ENCODE measurements around the gene RNU6-9.

The RNU6-9 gene

DNA sequence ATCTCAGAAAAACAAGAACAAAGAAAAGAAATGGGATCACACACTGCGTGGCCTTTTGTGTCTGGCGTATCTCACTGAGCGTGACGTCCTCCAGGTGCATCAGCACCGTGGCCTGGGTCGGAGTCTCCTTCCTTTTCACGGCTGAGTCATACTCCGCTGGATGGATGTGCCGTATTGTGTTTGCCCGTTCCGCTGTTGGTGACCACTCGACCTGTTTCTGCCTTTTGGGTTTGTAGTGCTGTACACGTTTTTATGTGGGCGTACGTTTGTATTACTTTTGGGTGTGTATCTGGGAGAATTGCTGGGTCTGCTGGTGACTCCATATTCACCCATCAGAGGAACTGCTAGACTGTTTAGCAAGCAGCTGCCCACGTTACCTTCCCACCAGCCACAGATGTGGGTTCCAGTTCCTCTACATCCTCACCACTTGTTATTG lies 44.0 kb downstream of the RNU6-9 start:
- no peak for FAIRE-seq

DNA sequence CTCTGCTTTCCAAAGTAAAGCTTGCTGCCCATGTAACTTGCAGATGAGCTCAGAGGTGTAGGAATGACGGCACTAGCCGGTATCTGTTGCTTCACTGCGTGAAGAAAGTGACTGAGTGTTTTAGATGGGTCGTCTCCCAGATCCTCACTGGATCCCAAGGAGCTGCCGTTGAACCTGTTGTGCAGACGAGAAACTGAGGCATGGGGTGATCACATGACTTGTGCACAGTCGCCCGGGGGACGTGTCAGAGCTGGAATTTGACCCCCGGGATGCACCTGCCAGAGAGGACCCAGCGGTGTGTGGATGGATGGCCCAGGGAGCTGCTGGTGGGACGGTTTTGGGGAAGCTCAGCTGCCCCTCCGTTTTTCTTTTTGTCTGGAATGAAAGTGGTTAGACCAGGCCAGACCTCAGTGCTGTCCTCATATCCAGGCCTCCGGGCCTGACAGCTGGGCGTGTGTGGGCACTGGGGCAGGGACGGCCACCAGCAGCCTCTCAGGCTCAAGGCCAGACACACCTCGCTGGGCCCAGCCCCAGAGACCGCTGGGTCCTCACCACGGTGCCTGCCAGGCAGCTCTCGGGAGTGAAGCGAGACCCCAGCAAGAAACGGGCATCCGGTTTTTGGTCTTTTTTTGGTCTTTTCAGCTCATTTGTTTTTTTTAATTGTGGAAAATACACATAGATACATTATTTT lies 45.1 kb downstream of the RNU6-9 start:
- no peak for FAIRE-seq

DNA sequence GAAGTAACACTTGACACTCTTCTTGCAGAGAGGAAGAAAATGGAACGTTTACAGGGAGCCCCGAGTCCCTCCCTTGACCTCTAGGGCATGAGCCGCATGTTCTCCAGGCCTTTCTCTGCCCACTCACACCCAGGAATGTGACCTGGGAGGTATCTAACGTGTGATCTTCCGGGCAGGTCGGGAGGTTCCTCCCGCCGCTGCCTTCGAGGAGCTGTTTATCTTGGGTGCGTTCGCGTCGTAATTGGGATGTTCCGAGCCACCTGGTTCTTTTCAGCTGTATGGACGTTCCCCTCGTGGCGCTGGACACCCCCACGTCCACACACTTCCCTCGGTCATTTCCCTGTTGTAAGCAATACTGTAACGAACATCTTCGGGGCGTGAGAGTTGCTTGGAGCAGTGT lies 46.2 kb downstream of the RNU6-9 start:
- FAIRE-seq: no peak

DNA sequence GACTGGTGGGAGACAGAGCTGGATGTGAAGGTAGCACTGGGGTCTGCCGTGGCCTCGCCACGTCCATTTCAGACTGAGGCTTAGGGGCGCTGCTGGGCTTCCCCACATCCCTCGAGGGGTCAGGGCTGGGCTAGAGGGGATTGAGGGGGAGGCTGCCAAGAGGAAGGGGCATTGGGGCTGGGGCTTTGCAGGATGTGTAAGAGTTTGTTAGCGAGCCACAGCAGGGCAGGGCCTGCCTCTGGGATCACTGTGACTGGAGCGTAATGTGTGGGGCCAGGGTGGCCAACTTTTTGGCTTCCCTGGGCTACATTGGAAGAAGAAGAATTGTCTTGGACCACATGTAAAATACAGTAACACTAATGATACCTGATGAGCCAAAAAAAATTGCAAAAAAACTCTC lies 46.6 kb downstream of the RNU6-9 start:
- no peak for FAIRE-seq

DNA sequence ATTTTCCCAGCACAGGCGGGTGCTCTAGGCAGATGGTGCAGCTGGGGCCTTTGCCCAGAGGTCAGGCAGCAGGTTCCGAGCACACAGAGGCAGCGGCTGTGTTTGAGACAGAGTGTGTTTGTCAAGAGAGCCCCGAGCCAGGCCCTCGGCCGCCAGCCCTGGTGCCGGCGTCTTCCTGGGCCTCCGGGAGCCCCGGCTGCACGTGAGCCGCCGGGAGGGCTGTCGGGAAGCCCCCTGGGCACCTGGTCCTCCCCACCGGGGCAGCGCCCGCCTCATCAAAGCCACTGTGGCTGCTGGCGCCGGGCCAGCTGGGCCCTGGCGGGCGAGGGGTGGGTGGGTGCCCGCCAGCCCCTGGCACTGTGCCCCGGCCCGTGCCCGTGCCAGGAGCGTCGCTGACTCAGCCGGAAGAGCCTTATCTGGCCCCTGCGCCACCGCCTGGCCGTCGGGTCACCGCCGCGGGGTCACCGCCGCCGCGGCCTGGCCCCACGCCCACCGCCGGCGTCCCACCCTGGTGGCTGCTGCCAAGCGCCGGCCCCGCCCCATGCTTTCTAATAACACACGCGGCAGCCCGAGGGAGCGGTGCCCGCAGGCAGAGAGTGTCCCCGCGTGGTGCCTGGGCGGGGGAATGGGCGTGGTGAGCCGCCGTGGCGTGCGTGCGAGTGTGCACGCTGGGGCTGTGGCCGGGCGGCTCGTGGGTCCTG lies 47.5 kb downstream of the RNU6-9 start:
- FAIRE-seq: no peak

DNA sequence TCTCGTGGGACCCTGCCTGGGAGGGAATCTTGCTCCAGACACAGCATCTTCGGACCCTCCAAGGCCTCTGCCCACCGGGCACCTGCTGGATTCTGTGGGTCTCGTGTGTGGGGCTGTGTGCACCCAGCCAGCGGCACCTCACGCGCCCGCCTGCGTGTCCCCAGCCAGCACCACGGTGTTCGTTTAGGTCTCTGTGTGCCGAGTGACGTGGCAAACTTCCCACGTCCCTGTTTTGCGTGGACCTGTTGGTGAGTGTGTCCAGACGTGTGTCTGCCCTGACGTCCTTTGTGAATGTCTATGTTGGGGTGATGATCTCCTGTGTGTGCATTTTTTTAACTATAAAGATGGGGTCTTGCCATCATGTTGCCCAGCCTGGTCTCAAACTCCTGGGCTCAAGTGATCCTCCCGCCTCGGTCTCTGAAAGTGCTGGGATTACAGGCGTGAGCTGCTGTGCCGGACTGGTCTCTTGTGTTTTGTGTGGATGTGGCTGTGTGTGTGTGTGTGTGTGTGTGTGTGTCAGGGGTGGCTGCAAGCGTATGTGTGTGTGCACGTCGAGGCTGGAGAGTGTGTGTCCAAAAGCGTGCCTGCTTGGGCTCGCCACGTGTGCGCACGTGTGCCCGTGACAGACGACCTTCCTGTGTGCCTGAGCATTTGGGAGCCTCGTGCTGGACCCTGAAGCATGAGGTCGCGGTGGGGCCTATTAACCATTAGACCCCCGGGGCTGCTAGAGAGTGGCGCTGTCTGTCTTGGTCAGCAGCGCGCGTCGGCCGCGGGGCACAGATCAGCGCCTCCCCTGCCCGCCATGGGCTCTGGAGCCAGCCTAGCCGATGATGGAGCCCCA lies 48.2 kb downstream of the RNU6-9 start:
- FAIRE-seq: no peak

DNA sequence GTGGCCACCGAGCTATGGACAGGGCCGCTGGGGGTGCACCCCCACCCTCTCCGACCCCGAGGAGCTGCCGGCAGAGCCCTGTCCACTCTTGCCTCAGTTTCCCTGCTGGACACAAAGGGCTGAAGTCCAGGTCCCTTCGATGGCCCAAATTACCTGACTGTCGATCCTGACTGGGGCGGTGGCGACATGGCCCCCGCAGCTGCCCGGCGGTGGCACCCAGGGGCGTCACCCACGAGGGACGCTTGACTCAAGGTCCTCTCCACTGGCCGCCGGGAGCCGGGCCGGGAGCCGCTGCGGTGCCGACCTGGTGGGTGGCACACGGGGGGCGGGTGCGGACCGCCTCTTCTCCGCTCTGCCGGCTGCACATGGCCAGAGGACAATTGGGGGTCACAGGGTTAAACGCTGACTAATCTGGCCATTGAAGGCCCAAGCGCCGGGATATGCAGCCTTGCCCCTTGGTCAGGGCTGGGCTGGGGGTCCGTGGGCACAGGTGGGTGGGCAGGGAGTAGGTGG lies 48.9 kb downstream of the RNU6-9 start:
- no peak for FAIRE-seq
